Coronary artery (tissue), 2 donors: ENCODE measurements around the gene STEAP1B.
"Not testable (repeated sequence)": the region's sequence is repeated elsewhere in the genome, so short reads cannot be mapped to it uniquely, and the experiment has no call there.

ENCODE experiments used
- DNase-seq: peaks from one replicate; pipeline ENCODE4 v3.0.0-alpha.2; 2017; ENCODE audit warnings: low spot score
- H3K27ac ChIP-seq, 2 donors: fragments of 200-600 bp; sonication (generic); one replicate each; pipeline ENCODE4 v1.5.1; 2016 to 2019
- H3K4me3 ChIP-seq: fragments of 200-600 bp; sonication (generic); 2 replicates; pipeline ENCODE4 v1.5.1; 2016; ENCODE audit warnings: mild to moderate bottlenecking, moderate library complexity
- CTCF ChIP-seq: fragments of 200-600 bp; sonication (generic); IDR thresholded peaks from one replicate; pipeline ENCODE4 v1.5.1; 2019; ENCODE audit warnings: antibody characterized with exemption

Gene STEAP1B

DNA sequence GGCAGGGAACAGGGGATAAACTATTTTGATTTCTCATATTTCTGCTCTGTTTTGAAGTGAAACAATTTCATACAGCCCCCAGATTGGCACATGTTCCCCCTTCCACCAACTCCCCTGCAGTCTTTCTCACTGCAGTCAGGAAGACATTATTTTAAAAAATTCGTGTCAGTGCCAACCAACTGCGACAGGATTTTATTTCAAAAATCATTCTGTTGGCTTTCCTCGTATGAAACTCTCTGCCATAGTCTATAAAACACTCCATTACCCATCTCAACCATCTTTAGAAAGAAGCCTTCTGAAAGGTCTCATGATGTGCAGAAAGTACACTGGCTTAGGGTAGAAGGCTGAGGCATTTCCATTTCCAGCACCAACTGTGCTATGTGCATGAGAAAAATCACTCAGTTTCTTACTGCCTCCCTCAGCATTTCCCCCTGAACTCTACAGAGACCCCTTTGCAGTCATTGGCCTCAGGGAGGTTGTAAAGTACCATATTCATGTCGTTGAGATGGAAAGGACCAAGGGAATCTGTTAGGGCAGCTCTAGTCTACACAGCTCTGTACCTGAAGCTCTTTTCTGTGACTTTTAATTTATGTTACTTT, 46.9 kb downstream of the STEAP1B start:
- no peak for DNase-seq
- no peak overlapping the region for H3K27ac ChIP-seq
- no peak overlapping the region for H3K4me3 ChIP-seq
- no peak for TF ChIP-seq CTCF

GRCh38 chr7:22452142-22452959, 47.6 kb downstream of the STEAP1B start:
- H3K4me3 ChIP-seq: peak overlapping the region; percentile 56
- TF ChIP-seq CTCF: peak; percentile 60
- H3K27ac ChIP-seq: no peak overlapping the region
- DNase-seq: no peak

DNA sequence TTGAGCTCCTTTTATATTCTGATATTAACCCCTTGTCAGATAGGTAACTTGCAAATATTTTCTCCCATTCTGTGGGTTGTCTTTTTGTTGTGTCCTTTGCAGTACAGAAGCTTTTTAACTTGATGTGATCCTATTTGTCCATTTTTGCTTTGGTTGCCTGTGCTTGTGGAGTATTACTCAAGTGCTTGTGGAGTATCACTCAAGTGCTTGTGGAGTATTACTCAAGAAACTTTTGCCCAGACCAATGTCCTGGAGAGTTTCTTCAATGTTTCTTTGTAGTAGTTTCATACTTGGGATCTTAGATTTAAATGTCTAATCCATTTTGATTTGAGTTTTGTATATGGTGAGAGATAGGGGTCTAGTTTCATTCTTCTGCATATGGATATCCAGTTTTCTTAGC, 50.0 kb downstream of the STEAP1B start:
- not testable (repeated sequence) for H3K4me3 ChIP-seq, H3K27ac ChIP-seq, DNase-seq

DNA sequence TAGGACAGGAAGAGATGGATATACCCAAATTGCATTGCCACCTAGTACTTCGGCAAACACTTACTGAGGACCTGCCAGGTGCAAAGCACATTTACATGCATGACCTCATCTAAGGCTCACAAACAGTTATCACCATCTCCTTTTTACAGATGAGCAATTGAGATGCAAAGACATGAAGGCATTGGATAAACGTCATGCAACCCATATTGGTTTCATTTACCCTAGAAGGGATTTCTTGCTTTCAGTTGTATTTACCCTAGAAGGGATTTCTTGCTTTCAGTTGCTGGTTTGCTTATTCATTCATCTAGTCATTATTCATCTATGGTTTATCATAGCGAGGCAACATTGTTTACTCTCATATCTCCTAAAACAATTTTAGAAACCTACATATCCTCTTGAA, 52.2 kb downstream of the STEAP1B start:
- no peak overlapping the region for H3K4me3 ChIP-seq
- H3K27ac ChIP-seq: no peak overlapping the region
- DNase-seq: no peak
- no peak for TF ChIP-seq CTCF

DNA sequence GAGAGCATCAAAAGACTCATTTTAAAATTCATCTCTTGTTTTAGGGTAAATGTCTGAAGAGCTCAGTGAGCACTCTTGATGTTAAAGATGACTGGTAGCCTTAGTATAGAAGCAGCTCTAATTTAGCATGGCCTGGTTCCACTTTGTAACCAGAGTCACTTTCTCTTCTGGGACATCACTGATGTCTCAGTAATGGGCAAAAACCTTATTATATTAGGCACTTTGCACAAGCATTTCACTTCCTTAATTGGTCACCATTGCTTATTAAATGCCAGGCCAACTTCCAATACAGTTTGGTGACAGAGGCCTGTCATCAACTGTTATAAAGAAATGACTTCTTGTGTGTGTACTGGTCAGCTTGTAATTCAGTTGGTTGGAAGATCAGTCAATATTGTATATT, 53.0 kb downstream of the STEAP1B start:
- Histone ChIP-seq H3K27ac (no peak overlapping the region), H3K4me3 (no peak overlapping the region)
- TF ChIP-seq CTCF: no peak
- DNase-seq: no peak

DNA sequence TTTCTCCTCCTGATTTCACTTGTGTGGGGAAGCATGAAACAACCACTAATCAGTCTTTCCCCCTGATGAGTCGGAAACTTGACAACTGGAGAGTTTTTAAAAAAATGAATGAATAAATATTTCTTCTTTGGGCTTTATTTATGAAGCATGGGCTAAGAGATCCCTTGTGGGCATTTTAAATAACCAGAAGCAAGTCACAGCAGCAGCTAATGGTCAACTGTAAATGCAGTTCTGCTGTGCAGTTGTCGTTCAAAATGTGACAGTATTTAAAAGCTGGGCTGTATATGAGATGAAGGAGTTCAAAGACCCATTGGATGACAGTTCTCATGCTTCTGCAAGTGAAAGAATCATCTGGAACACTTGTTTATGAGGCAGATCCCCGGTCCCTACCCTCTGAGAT, 54.1 kb downstream of the STEAP1B start:
- no peak overlapping the region for H3K27ac ChIP-seq

GRCh38 chr7:22445140-22445743, 54.7 kb downstream of the STEAP1B start:
- Histone ChIP-seq H3K4me3 (peak overlapping the region; percentile 35), H3K27ac (peak overlapping the region in 1 of 2 donors; percentile 38)
- no peak for DNase-seq
- no peak for TF ChIP-seq CTCF

More for the DNA sequence above, 54.1 kb downstream of the STEAP1B start:
- no peak for TF ChIP-seq CTCF
- no peak overlapping the region for H3K4me3 ChIP-seq
- DNase-seq: no peak
